NCI-H345 treated with DMSO at 0.1 percent for 48 hours (cell line): Measurements from ENCODE around the gene FGF5.
A peak's percentile ranks its signal among the peaks of the same experiment; 100 is the strongest.
"Not testable (repeated sequence)": the region's sequence is repeated elsewhere in the genome, so short reads cannot be mapped to it uniquely, and the experiment has no call there.

ENCODE experiments used
- DNase-seq: peaks from one replicate; lab custom pipeline; 2025; ENCODE audit not compliant: unreplicated experiment; lab: John Stamatoyannopoulos, UW

The FGF5 gene

GRCh38 chr4:80266253-80266901 is at the start of gene FGF5:
FGF5 (plus strand) TSS chr4:80266664; CDS start chr4:80266825, 161 bp downstream.
- no peak for DNase-seq

GRCh38 chr4:80219301-80220025 is 47.0 kb upstream of the FGF5 start:
- no peak for DNase-seq

- no peak for DNase-seq
Observed at GRCh38 chr4:80220711-80221110, 45.8 kb upstream of the FGF5 start.

GRCh38 chr4:80221161-80221560 is 45.3 kb upstream of the FGF5 start:
- DNase-seq: no peak

- no peak for DNase-seq
Observed at GRCh38 chr4:80225595-80225994, 40.9 kb upstream of the FGF5 start.

GRCh38 chr4:80226094-80226493 is 40.4 kb upstream of the FGF5 start:
- no peak for DNase-seq

- DNase-seq: no peak
Observed at GRCh38 chr4:80228460-80228859, 38.0 kb upstream of the FGF5 start.

GRCh38 chr4:80229128-80229527 is 37.3 kb upstream of the FGF5 start:
- no peak for DNase-seq

- no peak for DNase-seq
Observed at GRCh38 chr4:80229590-80229989, 36.9 kb upstream of the FGF5 start.

GRCh38 chr4:80231180-80231579 is 35.3 kb upstream of the FGF5 start:
- DNase-seq: no peak

GRCh38 chr4:80232707-80233370 is 33.6 kb upstream of the FGF5 start:
- no peak for DNase-seq

GRCh38 chr4:80233390-80233789 is 33.1 kb upstream of the FGF5 start:
- DNase-seq: no peak

GRCh38 chr4:80235451-80235850 is 31.0 kb upstream of the FGF5 start:
- no peak for DNase-seq

- no peak for DNase-seq
Observed at GRCh38 chr4:80237992-80238391, 28.5 kb upstream of the FGF5 start.

- DNase-seq: no peak
Observed at GRCh38 chr4:80239480-80240150, 26.8 kb upstream of the FGF5 start.

GRCh38 chr4:80240976-80241375 is 25.5 kb upstream of the FGF5 start:
- DNase-seq: no peak

- DNase-seq: peak; percentile 27
Observed at GRCh38 chr4:80243274-80244018, 23.0 kb upstream of the FGF5 start.

- DNase-seq: not testable (repeated sequence)
Observed at GRCh38 chr4:80247484-80247883, 19.0 kb upstream of the FGF5 start.

- no peak for DNase-seq
Observed at GRCh38 chr4:80249144-80249543, 17.3 kb upstream of the FGF5 start.

- DNase-seq: no peak
Observed at GRCh38 chr4:80252427-80252826, 14.0 kb upstream of the FGF5 start.

GRCh38 chr4:80252953-80253352 is 13.5 kb upstream of the FGF5 start:
- DNase-seq: no peak
